ENCODE data around the gene SUSD4.

SUSD4 gene

GRCh38 chr1:223214261-223214807 lies 149.6 kb downstream of the SUSD4 start:
- no peak for TF ChIP-seq CTCF (IDR thresholded peaks at IDR 0.05; ENCODE audit: low read length, missing control alignments)
- DNase-seq (ENCODE audit: low read depth), result no peak
- no peak overlapping the region for H3K4me3 ChIP-seq (replicated peaks; ENCODE audit: low read depth, low read length)

- no peak for DNase-seq (ENCODE audit: low read depth)
- TF ChIP-seq CTCF (IDR thresholded peaks at IDR 0.05; ENCODE audit: low read length, missing control alignments), result no peak
- no peak overlapping the region for H3K4me3 ChIP-seq (replicated peaks; ENCODE audit: low read depth, low read length)
Measured at GRCh38 chr1:223212441-223212840, 151.5 kb downstream of the SUSD4 start.

DNA sequence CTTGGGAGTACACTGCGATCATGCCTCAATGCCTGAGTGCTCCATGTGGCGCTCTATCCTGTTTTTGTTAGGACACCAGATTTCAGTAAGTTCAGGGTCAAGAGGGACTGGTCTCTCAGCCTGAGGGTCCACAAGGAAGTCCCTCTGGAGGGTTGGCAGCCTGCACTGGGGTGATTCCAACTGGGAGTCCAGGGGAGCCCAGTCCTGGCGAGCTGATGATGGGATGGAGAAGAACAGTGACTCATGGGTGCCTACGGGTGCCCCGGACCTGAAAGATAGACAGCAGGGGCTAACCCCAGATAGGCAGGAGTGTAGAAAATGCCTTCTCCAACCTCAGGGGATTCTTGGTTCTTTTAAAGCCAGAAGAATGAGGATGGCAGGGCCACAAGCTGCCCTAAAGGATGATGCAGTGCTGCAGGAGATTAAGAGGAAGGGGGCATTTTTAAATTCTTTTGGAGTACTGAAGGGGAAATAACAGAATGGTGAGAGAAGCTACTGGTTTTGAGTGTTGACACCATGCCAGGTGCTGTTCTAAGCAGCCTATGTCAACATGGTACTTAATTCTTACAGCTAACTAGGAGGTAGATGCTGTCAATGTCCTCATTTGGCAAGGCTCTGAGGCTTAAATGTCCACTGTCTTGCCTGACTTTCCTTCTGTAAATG lies 152.5 kb downstream of the SUSD4 start:
- DNase-seq (ENCODE audit: low read depth), result no peak
- no peak for TF ChIP-seq CTCF (IDR thresholded peaks at IDR 0.05; ENCODE audit: low read length, missing control alignments)
- no peak overlapping the region for H3K4me3 ChIP-seq (replicated peaks; ENCODE audit: low read depth, low read length)

GRCh38 chr1:223210788-223211120 lies 153.2 kb downstream of the SUSD4 start:
- no peak overlapping the region for H3K4me3 ChIP-seq (replicated peaks; ENCODE audit: low read depth, low read length)
- DNase-seq (ENCODE audit: low read depth), result no peak
- TF ChIP-seq CTCF (IDR thresholded peaks at IDR 0.05; ENCODE audit: low read length, missing control alignments), result no peak

DNA sequence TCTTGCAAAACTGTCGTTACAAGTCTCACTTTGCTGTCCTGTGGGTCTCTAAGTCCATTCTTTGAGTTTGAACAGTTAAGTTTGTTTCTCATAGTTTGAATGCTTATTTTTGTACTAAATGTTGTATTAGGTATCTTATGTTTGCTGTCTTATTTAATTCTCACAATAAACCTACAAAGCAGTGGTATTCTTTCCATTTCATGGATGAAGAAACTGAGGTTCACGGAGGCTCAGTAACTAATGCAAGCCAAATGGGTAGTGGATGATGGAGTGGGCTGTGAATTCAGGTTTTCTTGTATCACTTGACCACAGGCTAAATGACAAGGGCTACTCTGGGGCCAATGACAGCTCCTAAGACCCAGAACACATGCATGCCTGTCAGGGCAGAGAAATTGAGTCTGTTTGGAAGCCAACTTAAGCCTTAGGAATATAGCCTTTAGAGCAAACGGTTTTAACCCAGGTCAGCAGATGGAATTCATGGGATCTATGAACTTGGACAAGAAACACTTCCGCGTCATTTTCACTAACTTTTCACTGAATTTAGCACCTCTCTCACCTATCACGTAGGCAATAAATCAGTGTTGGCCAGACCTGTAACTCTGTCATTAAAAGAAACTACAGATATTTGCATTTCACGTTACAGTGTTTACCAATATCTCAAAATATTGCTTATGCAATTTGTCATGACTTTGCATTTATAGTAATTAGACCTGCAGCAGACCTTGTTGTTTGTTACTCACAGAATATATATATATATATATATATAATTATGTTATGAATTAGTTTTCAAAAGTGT lies 153.8 kb downstream of the SUSD4 start:
- no peak overlapping the region for H3K4me3 ChIP-seq (replicated peaks; ENCODE audit: low read depth, low read length)
- TF ChIP-seq CTCF (IDR thresholded peaks at IDR 0.05; ENCODE audit: low read length, missing control alignments), result no peak
- DNase-seq (ENCODE audit: low read depth), result no peak

DNA sequence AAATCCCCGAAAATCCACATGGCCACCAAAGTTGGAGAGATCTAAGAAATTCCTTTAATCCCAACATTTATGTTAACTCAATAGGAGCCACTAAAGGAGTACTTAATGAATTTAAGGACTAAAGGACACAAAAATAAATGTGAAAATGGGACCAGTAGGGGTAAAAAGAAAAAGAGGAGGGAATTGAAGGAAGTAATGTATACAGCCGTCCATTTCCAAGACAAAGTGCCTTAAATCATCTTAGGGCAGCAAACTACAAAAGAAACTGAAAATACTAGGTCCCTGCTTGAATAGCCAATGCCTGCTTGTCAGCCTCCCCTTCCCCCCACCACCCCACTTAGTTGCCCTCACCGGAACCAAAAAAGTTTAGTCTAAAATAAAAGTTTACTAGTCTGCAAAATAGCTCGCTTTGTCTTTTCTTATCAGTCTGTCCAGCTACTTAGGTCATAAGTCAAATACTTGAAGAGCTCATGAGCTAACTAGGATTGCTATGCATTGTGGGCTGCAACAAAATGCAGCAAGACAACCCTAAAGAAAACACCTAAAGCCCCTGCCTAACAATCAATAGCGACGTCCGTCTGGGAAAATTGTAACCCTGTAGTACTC lies 154.6 kb downstream of the SUSD4 start:
- no peak for DNase-seq (ENCODE audit: low read depth)
- no peak for TF ChIP-seq CTCF (IDR thresholded peaks at IDR 0.05; ENCODE audit: low read length, missing control alignments)
- H3K4me3 ChIP-seq (replicated peaks; ENCODE audit: low read depth, low read length), result no peak overlapping the region

Measured in fibroblast of pulmonary artery (primary cell).